ENCODE results near the gene SLFNL1. TPM values are rescaled to one million over a fixed set of nuclear protein-coding genes. Genes with fewer than 3 reads are reported as not detected.

Gene SLFNL1
- total and polyA plus RNA-seq, 9 donors: 0.28 to 0.90 (median 0.56) TPM

DNA sequence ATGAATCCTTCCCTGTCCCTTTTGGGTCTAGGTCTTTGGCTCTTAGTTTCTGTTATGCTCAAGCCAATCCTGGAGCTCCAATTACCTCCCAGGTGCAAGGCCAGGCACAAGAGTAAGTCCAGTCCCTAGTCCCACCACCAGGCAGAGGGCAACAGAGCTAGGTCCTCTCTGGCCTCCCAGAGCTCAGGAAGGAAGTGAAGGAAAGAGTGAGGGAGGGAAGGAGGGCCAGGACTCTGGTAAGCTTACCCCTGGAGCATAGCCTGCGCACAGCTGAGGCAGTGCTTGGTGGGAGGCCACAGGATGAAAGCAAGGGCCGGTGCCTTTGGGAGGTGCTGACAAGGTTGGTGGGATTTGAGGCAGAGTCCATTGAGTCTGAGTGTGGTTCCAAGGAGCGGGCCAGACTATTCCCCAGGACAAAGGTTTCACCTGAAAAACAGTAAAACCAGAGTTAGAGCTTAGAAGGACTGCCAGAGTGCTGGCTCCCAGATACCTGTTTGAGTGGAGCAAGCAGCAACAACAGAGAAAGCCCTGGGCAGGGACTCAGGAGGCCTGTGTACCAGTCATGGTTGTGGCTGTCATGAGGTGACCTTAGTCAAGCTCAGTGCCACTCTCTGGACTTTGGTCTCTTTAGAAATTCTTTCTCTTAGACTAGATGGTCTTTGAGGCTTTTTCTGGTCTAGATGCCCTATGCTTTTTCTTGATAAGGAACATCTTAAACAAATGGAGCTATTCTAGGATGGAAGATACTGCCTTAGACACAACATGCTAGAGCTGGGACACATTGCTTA, 15.8 kb upstream of the SLFNL1 start:
- Histone ChIP-seq H3K27ac (ENCODE audit: low read length) (no peak overlapping the region), H3K4me3 (ENCODE audit: low read length) (no peak overlapping the region), H3K27me3 (ENCODE audit: control insufficient read depth, insufficient read depth, low read length) (no peaks in the 10 kb centered on the region), H3K4me1 (ENCODE audit: control insufficient read depth, insufficient read depth, low read length) (no peaks in the 10 kb centered on the region), H3K9me3 (replicated peaks; ENCODE audit: control insufficient read depth, low read depth, low read length) (no peaks in the 10 kb centered on the region), H3K36me3 (ENCODE audit: control insufficient read depth, insufficient read depth, low read length) (peaks cover 76% of the 10 kb centered on the region)
- DNase-seq: no peak
- WGBS (ENCODE audit: insufficient coverage): 97% methylated on average over 3 of the region's 3 CpGs

DNA sequence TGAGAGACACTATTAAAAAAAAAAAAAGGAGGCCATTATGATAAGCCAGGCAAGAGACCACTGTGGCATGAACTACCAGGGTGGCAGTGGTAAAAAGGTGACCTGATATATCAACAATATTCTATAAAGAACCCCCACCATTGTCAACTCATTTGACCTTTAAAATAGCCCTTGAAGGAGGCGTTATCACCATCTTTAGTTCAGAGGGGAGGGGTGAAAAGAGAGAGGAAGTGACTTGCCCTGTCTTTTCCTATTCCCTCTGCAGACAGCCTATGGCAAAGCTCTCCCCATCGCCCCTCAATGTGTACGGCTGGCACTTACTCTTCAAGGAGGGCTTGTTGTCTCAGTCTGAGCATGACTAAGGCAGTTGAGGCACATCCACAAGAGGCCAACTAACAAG, 11.7 kb upstream of the SLFNL1 start:
- Histone ChIP-seq H3K27me3 (ENCODE audit: control insufficient read depth, insufficient read depth, low read length) (no peaks in the 10 kb centered on the region), H3K36me3 (ENCODE audit: control insufficient read depth, insufficient read depth, low read length) (peaks cover 69% of the 10 kb centered on the region), H3K27ac (ENCODE audit: low read length) (no peak overlapping the region), H3K9me3 (replicated peaks; ENCODE audit: control insufficient read depth, low read depth, low read length) (no peaks in the 10 kb centered on the region), H3K4me3 (ENCODE audit: low read length) (no peak overlapping the region), H3K4me1 (ENCODE audit: control insufficient read depth, insufficient read depth, low read length) (no peaks in the 10 kb centered on the region)
- no peak for DNase-seq
- WGBS (ENCODE audit: insufficient coverage): no CpG with 5 or more reads among the region's 3 CpGs

DNA sequence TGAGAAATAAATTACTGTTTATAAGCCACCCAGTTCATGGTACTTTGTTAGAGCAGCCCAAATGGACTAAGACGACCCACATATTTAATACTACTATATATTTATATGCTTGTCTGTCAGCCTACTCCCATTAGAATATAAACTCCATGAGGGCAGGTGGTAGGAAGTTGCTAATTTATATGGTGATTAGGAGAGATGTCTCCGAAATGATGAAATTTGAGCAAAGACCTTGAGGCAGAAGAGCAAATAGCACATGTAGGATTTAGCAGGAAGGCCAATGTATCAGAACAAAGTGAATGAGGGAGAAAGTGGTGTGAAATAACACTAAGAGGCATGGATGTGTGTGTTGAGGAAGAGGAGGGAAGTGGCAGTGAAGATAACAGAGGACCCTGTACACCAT, 10.6 kb upstream of the SLFNL1 start:
- no peaks in the 10 kb centered on the region for H3K27me3 ChIP-seq (ENCODE audit: control insufficient read depth, insufficient read depth, low read length)
- no peak for DNase-seq
- H3K27ac ChIP-seq (ENCODE audit: low read length): no peak overlapping the region
- H3K9me3 ChIP-seq (replicated peaks; ENCODE audit: control insufficient read depth, low read depth, low read length): no peaks in the 10 kb centered on the region
- peaks cover 69% of the 10 kb centered on the region for H3K36me3 ChIP-seq (ENCODE audit: control insufficient read depth, insufficient read depth, low read length)
- H3K4me1 ChIP-seq (ENCODE audit: control insufficient read depth, insufficient read depth, low read length): no peaks in the 10 kb centered on the region
- 91% methylated on average over 1 of the region's 2 CpGs for WGBS (ENCODE audit: insufficient coverage)
- no peak overlapping the region for H3K4me3 ChIP-seq (ENCODE audit: low read length)

DNA sequence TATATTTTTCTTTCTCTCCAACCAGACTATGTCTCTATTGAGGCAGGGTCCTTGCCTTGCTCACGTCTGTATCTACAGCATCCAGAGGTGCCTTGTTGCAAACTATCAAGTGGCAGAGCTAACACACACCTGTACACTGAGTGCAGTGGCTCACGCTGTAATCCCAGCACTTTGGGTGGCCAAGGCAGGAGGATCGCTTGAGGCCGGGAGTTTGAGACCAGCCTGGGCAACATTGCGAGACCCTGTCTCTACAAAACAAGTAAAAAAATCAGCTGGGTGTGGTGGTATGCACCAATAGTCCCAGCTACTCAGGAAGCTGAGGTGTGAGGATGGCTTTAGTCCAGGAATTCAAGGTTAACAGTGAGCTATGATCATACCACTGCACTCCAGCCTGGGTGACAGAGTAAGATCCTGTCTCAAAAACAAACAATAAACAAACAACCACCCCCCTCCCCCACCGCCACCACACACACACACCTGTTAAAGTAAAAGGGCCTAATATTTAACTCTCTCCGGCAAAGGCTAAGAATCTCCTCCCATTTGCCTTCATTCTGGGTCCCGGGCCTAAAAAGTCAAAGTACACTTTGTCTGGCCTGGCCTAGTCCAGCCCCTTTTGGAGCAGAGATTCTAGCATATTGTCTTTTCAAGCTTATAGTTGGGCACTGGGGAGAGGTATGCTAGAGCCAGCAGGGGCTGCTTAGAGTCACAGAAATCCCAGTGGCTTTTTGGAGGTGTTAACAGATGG, 9.5 kb upstream of the SLFNL1 start:
- no peak overlapping the region for H3K27ac ChIP-seq (ENCODE audit: low read length)
- no peak overlapping the region for H3K4me3 ChIP-seq (ENCODE audit: low read length)
- WGBS (ENCODE audit: insufficient coverage): 89% methylated on average over 3 of the region's 8 CpGs
- peaks cover 66% of the 10 kb centered on the region for H3K36me3 ChIP-seq (ENCODE audit: control insufficient read depth, insufficient read depth, low read length)
- no peaks in the 10 kb centered on the region for H3K27me3 ChIP-seq (ENCODE audit: control insufficient read depth, insufficient read depth, low read length)
- H3K9me3 ChIP-seq (replicated peaks; ENCODE audit: control insufficient read depth, low read depth, low read length): no peaks in the 10 kb centered on the region
- no peaks in the 10 kb centered on the region for H3K4me1 ChIP-seq (ENCODE audit: control insufficient read depth, insufficient read depth, low read length)
- DNase-seq: no peak

DNA sequence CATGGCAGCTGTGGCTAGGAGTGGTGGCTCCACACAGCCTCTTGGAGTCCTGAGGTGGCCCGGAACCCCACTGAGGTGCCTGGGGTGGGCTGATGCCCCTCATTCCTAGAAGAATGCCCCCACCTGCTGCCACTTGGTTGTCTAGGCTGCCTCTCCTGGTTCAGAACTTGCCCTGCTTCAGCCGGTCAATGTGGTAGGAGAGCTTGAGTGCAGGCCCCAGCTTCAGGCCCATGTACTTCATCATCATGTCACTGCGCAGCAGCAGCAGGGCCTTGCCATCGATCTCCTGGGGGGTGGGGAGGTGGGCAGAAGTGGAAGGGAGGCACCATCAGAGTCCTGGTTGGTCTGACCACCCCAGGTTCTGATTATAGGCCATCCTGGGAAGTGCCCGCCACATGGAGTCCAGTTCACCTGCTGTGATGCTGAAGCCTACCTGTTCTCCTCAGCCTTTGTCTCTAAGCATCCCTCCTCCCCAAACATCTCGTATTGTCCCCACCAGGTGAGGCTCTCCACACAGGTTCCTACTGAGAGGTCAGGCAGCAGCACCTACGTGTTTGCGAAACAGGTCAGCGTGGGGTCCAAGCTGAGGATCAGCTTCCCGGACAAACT, 6.6 kb upstream of the SLFNL1 start:
- Histone ChIP-seq H3K27ac (ENCODE audit: low read length) (no peak overlapping the region), H3K4me1 (ENCODE audit: control insufficient read depth, insufficient read depth, low read length) (no peaks in the 10 kb centered on the region), H3K27me3 (ENCODE audit: control insufficient read depth, insufficient read depth, low read length) (no peaks in the 10 kb centered on the region), H3K4me3 (ENCODE audit: low read length) (no peak overlapping the region), H3K9me3 (replicated peaks; ENCODE audit: control insufficient read depth, low read depth, low read length) (no peaks in the 10 kb centered on the region), H3K36me3 (ENCODE audit: control insufficient read depth, insufficient read depth, low read length) (peaks cover 62% of the 10 kb centered on the region)
- DNase-seq: no peak
- 97% methylated on average over 8 of the region's 10 CpGs for WGBS (ENCODE audit: insufficient coverage)

DNA sequence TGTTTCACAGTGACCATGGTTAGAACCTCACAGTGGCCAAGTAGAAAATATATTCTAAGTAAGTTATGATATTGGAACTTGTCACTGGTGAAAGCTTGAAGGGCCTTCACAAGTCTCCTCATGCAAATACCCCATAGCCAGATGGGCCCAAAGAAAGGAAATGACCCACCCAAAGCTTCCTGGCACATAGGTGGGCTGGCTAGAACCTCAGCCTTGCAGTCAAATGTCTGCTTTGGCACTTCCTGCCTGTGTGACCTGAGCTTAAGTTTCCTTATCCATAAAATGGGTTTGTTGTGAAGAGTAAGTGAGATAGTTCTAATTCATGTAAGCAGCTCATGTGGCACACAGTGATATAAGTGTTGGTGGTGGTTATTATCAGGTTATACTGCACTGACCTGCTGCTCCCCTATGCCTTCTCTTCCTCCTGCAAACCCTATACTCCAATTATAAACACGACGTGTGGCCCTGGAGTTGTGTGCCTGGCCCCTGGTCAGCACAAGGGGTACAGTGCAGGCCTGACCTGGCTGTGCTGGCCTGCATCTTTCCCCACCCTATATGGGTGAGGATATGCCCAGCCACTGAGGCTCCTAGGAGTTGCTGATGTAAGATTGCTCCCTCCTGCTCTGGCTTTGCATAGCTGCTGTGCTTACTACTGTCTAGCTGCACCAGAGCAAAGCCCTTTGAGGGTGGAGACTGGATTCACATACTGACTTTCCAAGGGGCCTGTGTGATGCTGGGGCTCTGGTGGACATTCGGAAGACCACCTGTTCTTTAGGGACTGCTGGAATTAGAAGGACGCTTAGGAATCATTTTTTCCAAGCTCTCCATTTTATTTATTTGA, 4.7 kb upstream of the SLFNL1 start:
- Histone ChIP-seq H3K36me3 (ENCODE audit: control insufficient read depth, insufficient read depth, low read length) (peaks cover 52% of the 10 kb centered on the region), H3K9me3 (replicated peaks; ENCODE audit: control insufficient read depth, low read depth, low read length) (no peaks in the 10 kb centered on the region), H3K27ac (ENCODE audit: low read length) (no peak overlapping the region), H3K4me1 (ENCODE audit: control insufficient read depth, insufficient read depth, low read length) (peaks cover 9% of the 10 kb centered on the region), H3K27me3 (ENCODE audit: control insufficient read depth, insufficient read depth, low read length) (no peaks in the 10 kb centered on the region), H3K4me3 (ENCODE audit: low read length) (no peak overlapping the region)
- 86% methylated on average over 2 of the region's 4 CpGs for WGBS (ENCODE audit: insufficient coverage)
- no peak for DNase-seq

DNA sequence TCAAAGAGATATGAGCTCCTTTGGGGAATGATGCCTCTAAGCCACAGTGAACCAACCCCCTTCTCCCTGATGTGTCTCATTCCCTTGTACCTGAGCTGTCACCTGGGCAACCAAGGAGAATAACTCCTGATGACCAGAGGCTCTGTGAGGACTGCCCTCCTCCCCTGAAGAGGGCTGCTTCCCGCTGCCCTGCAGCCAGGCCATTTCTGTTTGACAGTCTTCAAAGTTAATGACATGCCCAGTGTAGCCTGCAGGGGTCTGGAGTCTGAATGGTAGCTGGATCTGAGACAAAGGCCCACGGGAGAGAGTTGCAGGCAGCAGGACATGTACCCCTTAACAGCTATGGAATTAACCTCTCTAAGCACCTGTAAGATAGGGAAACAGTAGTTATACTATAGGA, 3.4 kb upstream of the SLFNL1 start:
- Histone ChIP-seq H3K9me3 (replicated peaks; ENCODE audit: control insufficient read depth, low read depth, low read length) (no peaks in the 10 kb centered on the region), H3K4me3 (ENCODE audit: low read length) (no peak overlapping the region), H3K36me3 (ENCODE audit: control insufficient read depth, insufficient read depth, low read length) (peaks cover 54% of the 10 kb centered on the region), H3K27me3 (ENCODE audit: control insufficient read depth, insufficient read depth, low read length) (no peaks in the 10 kb centered on the region), H3K4me1 (ENCODE audit: control insufficient read depth, insufficient read depth, low read length) (peaks cover 11% of the 10 kb centered on the region), H3K27ac (ENCODE audit: low read length) (no peak overlapping the region)
- no peak for DNase-seq
- 67% methylated on average over 1 of the region's 2 CpGs for WGBS (ENCODE audit: insufficient coverage)

DNA sequence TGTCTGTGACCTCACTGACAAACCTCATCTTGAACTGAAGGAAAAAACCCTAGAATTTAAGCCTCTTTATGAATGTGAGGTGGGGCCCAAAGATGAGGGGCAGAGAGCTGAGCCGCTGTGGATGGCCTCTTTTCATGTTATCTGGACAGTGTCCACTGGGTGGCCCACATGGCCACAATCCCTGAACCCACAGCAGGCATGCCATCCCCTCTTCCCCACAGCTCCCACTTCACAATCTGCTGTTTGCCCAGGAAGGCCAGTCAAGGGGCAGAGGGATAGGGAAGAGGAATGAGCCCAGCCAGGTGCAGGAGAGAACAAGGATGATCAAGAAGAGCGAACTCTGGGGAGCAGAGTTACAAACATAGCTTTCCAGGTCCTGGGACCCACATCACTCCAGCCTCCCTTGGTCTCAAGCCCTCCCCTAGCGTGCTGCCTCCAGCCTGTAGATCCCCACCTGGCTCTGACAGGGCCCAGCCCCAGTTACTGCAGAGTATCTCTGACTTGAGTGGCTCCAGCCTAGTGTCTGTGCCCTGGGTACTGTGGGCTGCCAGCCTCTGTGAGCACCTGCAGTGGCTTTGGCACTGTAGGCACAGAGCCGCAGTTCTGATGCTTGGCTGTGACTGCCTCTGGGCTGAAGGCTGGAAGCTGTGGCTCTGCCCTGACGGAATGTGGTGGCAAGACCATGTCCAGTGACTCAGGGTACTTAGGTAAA, 1.9 kb upstream of the SLFNL1 start:
- Histone ChIP-seq H3K9me3 (replicated peaks; ENCODE audit: control insufficient read depth, low read depth, low read length) (no peaks in the 10 kb centered on the region), H3K27me3 (ENCODE audit: control insufficient read depth, insufficient read depth, low read length) (no peaks in the 10 kb centered on the region), H3K27ac (ENCODE audit: low read length) (no peak overlapping the region), H3K4me3 (ENCODE audit: low read length) (no peak overlapping the region), H3K4me1 (ENCODE audit: control insufficient read depth, insufficient read depth, low read length) (peaks cover 11% of the 10 kb centered on the region), H3K36me3 (ENCODE audit: control insufficient read depth, insufficient read depth, low read length) (peaks cover 54% of the 10 kb centered on the region)
- no peak for DNase-seq
- WGBS (ENCODE audit: insufficient coverage): 81% methylated on average over 5 of the region's 5 CpGs

DNA sequence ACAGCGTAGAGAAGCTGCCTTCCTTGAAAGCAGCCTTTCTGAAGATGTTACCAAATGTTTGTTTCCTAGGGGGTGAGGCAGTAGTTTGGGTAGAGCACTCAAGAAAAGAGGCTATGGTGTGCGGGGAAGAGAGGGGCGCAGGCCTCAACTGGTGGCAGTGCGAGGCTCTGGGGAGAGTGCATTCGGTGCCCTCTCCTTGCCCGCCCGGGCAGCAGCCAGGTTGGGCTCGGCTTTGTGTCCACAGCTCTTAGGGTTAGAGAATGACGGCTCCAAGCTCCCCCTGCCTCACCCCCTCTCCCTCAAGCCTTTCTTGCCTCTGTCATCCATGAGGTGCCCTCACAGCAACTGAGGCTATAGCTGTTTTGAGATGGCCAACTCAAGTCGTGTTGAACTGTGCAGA, 899 bp upstream of the SLFNL1 start:
- no peaks in the 10 kb centered on the region for H3K27me3 ChIP-seq (ENCODE audit: control insufficient read depth, insufficient read depth, low read length)
- no peak for DNase-seq
- peaks cover 11% of the 10 kb centered on the region for H3K4me1 ChIP-seq (ENCODE audit: control insufficient read depth, insufficient read depth, low read length)
- 87% methylated on average over 5 of the region's 10 CpGs for WGBS (ENCODE audit: insufficient coverage)
- H3K4me3 ChIP-seq (ENCODE audit: low read length): no peak overlapping the region
- H3K27ac ChIP-seq (ENCODE audit: low read length): no peak overlapping the region
- peaks cover 54% of the 10 kb centered on the region for H3K36me3 ChIP-seq (ENCODE audit: control insufficient read depth, insufficient read depth, low read length)
- H3K9me3 ChIP-seq (replicated peaks; ENCODE audit: control insufficient read depth, low read depth, low read length): no peaks in the 10 kb centered on the region
